ENCODE results near the gene DTNBP1.

Gene DTNBP1

GRCh38 chr6:15474196-15474595, 188.6 kb downstream of the DTNBP1 start:
- DNase-seq, result no peak

DNA sequence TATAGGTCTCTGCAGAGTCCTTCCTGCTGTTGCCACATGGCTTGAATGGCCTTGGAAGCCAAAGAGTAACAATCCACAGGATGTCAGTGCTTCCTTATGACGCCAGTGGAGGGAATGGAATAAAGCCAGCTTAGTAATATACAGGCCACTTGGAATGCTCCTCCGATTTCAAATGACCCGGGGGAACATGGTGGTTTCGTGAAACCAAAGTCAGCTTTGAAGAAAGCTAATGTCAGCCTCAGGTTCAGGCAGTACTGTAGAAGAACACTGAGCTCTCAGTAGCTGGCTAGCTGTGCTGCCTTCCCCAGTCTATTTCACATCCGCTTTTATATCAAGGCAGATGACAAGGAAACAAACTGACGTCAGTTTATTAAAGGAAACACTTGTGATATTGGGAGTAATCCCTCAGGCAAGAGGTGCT, 189.1 kb downstream of the DTNBP1 start:
- DNase-seq, result no peak

DNA sequence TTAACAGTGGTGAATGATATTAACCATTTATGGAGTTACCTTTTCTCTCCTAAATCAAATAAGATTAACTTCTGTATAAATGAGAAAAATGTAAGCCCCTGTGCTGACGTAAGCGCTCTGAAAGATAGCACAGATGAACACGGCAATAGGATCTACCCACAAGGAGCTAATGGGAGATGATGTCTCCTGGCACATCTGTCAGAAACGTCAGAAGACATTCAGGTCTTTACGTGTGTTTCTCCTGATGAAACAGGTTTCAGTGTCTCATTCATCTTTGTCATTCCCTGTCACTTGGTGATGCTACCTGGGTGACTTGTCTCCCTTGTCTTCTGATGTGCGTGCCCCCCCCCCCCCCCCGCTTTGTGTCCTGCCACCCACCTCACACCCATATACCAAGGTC, 189.7 kb downstream of the DTNBP1 start:
- no peak for DNase-seq
